Calu3 (cell line): ENCODE measurements around the gene AADAT. TPM values are rescaled to one million over a fixed set of nuclear protein-coding genes. Genes with fewer than 3 reads are reported as not detected.

Experiments used
- BruUV-seq: library from RNA; stranded (reverse); fragments of 400-500 nt; replicated peaks from 2 replicates; lab custom pipeline; 2021; lab: Mats Ljungman, UMichigan
- CTCF ChIA-PET: fragments of 300-600 bp; sonication (Branson Sonifier 250); formaldehyde crosslinking; loops from one replicate; lab custom pipeline; 2022; ENCODE audit warnings: antibody characterized with exemption; lab: Charles Lee
- DNase-seq: peaks from one replicate; pipeline ENCODE4 v3.0.0; 2022
- H3K27ac Mint-ChIP-seq: one replicate; pipeline ENCODE4 v1.8.0; 2022; ENCODE audit warnings: mixed read lengths; ENCODE audit not compliant: unreplicated experiment
- H3K27me3 Mint-ChIP-seq: one replicate; pipeline ENCODE4 v1.8.0; 2022; ENCODE audit warnings: mixed read lengths; ENCODE audit not compliant: unreplicated experiment
- H3K36me3 Mint-ChIP-seq: one replicate; pipeline ENCODE4 v1.8.0; 2022; ENCODE audit warnings: mild to moderate bottlenecking, moderate library complexity, mixed read lengths; ENCODE audit not compliant: insufficient read depth, unreplicated experiment
- H3K4me1 Mint-ChIP-seq: one replicate; pipeline ENCODE4 v1.8.0; 2022; ENCODE audit warnings: mild to moderate bottlenecking, low read depth, mixed read lengths; ENCODE audit not compliant: unreplicated experiment
- H3K4me3 Mint-ChIP-seq: one replicate; pipeline ENCODE4 v1.8.0; 2022; ENCODE audit warnings: mild to moderate bottlenecking, low read depth, moderate library complexity, mixed read lengths; ENCODE audit not compliant: unreplicated experiment
- H3K9me3 Mint-ChIP-seq: one replicate; pipeline ENCODE4 v1.8.0; 2022; ENCODE audit warnings: low read depth, mixed read lengths; ENCODE audit not compliant: unreplicated experiment
- intact Hi-C: fragments of 100-400 bp; cut with micrococcal nuclease; formaldehyde crosslinking; loops from one replicate; pipeline ENCODE4 v1.10.0; 2022; ENCODE audit not compliant: unreplicated experiment
- total RNA-seq: library from RNA; stranded (reverse); gene quantifications from 2 replicates; pipeline ENCODE4 v1.2.3, GENCODE V29; 2022
- TF ChIP-seq, protein P1 (sequence below): fragments of 200-600 bp; IDR thresholded peaks from one replicate; pipeline ENCODE4 v1.8.0; 2022; ENCODE audit warnings: antibody characterized with exemption; ENCODE audit not compliant: unreplicated experiment

AADAT gene
- total RNA-seq, 1 experiment from 2014 or later, result 13.8 TPM

DNA sequence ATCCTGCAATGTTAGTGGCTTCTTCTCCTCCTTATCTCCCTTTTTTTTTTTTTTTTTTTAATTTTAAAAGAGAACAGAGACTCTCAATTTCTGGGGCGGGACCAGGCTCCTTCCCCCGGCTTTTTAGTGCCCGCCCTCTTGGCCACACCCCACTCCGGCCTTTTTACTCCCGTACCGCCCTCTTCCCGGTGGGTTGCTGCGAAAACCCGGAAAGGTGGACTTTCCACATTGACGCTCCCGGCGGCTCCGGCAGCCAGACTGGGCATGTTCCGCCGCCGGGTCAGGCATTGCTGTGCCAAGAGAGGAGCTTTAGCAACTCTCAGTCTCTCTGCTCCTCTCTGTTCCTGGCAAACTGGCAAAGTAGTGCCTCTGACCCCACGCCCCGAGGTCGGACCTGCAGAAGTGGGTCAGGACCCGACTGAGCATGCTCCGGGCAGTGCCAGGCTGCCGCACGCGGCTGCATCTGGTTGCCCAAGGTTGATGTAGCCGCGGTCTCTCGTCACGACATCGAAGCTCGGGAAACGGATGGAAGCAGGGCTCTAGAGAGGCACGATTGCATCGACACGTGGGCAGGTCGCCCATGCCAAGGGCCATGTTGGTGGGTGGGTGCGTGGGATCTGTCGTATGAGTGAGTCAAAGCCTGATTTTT is 62.5 kb downstream of the AADAT start:
- H3K4me3 Mint-ChIP-seq, result peak overlapping the region; percentile 82
- CTCF ChIA-PET, result interaction anchor here (0.7 kb wide), 1 partner anchor 18 kb away, joined by 4 read pairs; no protein-coding TSS in a partner anchor
- peak; percentile 92 for DNase-seq
- peaks cover 22% of the 10 kb centered on the region for H3K36me3 Mint-ChIP-seq
- H3K27ac Mint-ChIP-seq, result peak overlapping the region; percentile 76
- H3K27me3 Mint-ChIP-seq, result peaks cover 13% of the 10 kb centered on the region
- H3K4me1 Mint-ChIP-seq, result peaks cover 10% of the 10 kb centered on the region
- BruUV-seq, result no TSS peak
- H3K9me3 Mint-ChIP-seq, result peaks cover 3% of the 10 kb centered on the region
- TF ChIP-seq, protein P1, sequence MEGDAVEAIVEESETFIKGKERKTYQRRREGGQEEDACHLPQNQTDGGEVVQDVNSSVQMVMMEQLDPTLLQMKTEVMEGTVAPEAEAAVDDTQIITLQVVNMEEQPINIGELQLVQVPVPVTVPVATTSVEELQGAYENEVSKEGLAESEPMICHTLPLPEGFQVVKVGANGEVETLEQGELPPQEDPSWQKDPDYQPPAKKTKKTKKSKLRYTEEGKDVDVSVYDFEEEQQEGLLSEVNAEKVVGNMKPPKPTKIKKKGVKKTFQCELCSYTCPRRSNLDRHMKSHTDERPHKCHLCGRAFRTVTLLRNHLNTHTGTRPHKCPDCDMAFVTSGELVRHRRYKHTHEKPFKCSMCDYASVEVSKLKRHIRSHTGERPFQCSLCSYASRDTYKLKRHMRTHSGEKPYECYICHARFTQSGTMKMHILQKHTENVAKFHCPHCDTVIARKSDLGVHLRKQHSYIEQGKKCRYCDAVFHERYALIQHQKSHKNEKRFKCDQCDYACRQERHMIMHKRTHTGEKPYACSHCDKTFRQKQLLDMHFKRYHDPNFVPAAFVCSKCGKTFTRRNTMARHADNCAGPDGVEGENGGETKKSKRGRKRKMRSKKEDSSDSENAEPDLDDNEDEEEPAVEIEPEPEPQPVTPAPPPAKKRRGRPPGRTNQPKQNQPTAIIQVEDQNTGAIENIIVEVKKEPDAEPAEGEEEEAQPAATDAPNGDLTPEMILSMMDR, result no peak
- intact Hi-C loops, result loop anchor here (5.0 kb wide), 1 partner anchor 215 kb away; no protein-coding TSS in a partner anchor

DNA sequence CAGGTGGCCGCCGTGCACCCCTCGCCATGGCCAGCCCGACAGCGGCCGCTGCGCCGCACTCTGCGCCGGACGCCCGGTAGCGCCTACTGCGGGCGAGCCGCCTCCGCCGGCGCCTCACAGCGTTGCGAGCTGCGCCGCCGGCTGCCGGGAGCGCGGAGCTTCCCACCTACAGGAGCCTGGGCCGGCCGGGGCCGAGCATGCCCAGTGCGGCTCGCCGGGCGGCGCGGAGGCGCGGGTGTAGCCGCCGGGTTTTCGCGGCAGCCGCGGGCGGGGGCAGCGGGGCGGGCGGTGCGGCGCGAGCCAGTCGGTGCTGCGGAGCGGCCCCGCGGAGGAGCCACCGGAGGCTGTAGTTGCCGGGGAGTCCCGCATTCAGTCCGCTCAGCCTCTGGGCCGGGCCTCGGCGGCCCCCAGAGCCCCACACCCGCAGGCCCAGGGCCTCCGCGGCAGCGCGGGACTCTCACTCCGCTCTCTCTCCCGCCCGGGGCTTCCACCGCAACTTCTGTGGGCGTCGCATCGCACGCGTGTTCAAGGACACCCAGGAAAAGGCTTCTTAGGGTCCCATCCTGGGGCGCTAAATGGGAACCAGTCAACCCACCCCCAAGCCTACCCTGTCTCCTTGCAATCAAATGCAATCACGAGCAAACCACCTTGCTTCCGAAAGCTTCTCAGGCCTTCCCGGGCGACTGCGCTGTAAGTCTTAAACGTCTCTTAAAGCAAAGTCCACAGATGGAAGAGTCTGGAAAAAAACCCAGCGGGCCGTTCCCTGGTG is 63.3 kb downstream of the AADAT start, which contains the start of gene MFAP3L:
Gene MFAP3L, minus strand, starts transcription at position 143 of the 769 bp plus-strand sequence. CDS start 20,518 bp downstream, outside the sequence.
- TF ChIP-seq, protein P1, result no peak
- Mint-ChIP-seq H3K4me3 (peak within 1 kb of the TSS; percentile 82), H3K36me3 (peaks cover 22% of the 10 kb centered on the region), H3K27ac (peak within 1 kb of the TSS; percentile 76), H3K9me3 (peaks cover 3% of the 10 kb centered on the region), H3K4me1 (peaks cover 10% of the 10 kb centered on the region), H3K27me3 (peaks cover 13% of the 10 kb centered on the region)
- intact Hi-C loops, result loop anchor here (5.0 kb wide), 1 partner anchor 214 kb away; no protein-coding TSS in a partner anchor
- BruUV-seq, result TSS peak; percentile 89
- CTCF ChIA-PET, result interaction anchor here (0.7 kb wide), 1 partner anchor 17 kb away, joined by 4 read pairs; no protein-coding TSS in a partner anchor
- peak; percentile 89 for DNase-seq

DNA sequence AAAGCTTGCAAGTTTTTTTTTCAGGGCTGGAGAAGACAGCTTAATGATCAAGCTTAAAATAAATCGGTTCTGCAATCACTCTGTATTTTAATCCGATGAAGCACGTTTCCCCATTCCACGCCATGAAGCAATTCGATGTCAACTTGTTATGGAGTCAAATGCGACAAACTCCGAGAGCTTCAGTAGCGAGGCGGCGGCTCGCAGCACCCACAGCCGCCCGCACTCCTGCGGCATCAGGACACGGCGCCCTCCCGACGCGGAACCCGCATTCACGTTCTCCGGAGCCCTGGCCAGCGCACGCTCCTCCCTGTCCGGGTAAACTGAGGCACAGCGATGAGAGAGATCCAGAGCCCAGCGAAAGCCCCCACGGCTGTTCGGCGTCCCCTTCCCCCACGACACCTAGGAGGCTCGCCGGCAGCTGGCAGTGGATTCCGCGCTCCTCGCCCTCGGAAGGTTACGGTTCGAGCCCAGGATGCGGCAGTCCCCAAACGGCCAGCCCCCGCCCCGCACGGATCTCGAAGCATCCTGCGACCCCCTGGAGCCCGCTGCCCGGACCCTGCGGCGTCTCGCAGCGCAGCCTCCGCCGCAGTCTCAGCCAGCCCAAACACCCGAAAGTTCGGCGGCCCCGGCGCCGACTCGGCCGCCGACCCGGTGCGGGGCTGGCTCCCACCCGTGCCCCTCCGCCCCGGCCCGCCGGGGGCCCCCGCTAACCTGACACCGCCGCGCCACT is 64.1 kb downstream of the AADAT start:
- H3K27me3 Mint-ChIP-seq, result peaks cover 13% of the 10 kb centered on the region

More for the DNA sequence above, 64.1 kb downstream of the AADAT start:
- no TSS peak for BruUV-seq
- peak; percentile 3 for DNase-seq
- H3K9me3 Mint-ChIP-seq, result peaks cover 3% of the 10 kb centered on the region
- CTCF ChIA-PET, result no interaction called here
- H3K4me3 Mint-ChIP-seq, result peak overlapping the region; percentile 82
- TF ChIP-seq, protein P1, result no peak
- no peak overlapping the region for H3K27ac Mint-ChIP-seq
- intact Hi-C loops, result loop anchor here (5.0 kb wide), 1 partner anchor 213 kb away; no protein-coding TSS in a partner anchor
- peaks cover 22% of the 10 kb centered on the region for H3K36me3 Mint-ChIP-seq
- peaks cover 10% of the 10 kb centered on the region for H3K4me1 Mint-ChIP-seq
